Choroid plexus epithelial cell (primary cell): ENCODE measurements around the gene RFXAP.

Experiments used
- DNase-seq: peaks from one replicate; pipeline ENCODE4 v3.0.0-alpha.2; 2010; ENCODE audit warnings: low read depth
- H3K4me3 ChIP-seq: 2 replicates; pipeline ENCODE4 v1.5.1; 2011; ENCODE audit warnings: low read depth, mild to moderate bottlenecking, control low read depth, low read length, moderate library complexity
- TF ChIP-seq, protein P1 (sequence below): conservative IDR thresholded peaks from 2 replicates; pipeline ENCODE4 v1.5.1; 2011; ENCODE audit warnings: low read depth, mild to moderate bottlenecking, control low read depth, inconsistent platforms, low read length, moderate library complexity

RFXAP gene

DNA sequence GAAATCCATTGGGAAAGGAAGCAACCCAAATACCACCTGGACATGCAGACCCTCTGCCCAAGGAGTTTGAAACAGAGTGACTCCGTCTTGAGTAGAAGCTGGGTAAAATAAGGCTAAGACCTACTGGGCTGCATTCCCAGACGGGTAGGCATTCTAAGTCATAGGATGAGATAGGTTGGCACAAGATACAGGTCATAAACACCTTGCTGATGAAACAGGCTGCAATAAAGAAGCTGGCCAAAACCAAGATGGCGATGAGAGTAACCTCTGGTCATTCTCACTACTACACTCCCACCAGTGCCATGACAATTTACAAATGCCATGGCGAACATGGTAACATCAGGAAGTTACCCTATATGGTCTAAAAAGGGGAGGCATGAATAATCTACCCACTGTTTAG is 40.2 kb downstream of the RFXAP start:
- TF ChIP-seq, protein P1, sequence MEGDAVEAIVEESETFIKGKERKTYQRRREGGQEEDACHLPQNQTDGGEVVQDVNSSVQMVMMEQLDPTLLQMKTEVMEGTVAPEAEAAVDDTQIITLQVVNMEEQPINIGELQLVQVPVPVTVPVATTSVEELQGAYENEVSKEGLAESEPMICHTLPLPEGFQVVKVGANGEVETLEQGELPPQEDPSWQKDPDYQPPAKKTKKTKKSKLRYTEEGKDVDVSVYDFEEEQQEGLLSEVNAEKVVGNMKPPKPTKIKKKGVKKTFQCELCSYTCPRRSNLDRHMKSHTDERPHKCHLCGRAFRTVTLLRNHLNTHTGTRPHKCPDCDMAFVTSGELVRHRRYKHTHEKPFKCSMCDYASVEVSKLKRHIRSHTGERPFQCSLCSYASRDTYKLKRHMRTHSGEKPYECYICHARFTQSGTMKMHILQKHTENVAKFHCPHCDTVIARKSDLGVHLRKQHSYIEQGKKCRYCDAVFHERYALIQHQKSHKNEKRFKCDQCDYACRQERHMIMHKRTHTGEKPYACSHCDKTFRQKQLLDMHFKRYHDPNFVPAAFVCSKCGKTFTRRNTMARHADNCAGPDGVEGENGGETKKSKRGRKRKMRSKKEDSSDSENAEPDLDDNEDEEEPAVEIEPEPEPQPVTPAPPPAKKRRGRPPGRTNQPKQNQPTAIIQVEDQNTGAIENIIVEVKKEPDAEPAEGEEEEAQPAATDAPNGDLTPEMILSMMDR: no peak

DNA sequence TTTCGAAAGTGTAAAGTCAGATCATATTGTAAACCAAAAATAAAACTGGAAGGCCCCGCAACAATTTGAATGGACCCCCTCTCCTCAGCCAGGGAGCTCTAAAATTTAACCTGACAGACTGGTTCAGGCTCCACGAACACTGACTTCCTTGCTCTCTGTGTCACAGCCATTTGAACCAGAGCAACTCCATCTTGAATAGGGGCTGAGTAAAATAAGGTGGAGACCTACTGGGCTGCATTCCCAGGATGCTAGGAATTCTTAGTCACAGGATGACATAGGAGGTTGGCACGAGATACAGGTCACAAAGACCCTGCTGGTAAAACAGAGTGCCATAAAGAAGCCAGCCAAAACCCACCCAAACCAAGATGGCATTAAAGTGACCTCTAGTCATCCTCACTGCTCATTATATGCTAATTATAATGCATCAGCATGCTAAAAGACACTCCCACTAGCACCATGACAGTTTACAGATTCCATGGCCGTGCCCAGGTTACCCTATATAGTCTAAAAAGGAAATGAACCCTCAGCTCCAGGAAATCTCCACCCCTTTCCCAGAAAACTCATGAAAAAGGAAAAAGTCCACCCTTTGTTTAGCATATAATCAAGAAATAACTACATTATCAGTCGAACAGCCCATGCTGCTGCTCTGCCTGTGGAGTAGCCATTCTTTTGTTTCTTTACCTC is 43.1 kb downstream of the RFXAP start:
- no peak overlapping the region for H3K4me3 ChIP-seq
- TF ChIP-seq, protein P1: no peak
- no peak for DNase-seq

More for the DNA sequence above, 40.2 kb downstream of the RFXAP start:
- DNase-seq: no peak
- no peak overlapping the region for H3K4me3 ChIP-seq

DNA sequence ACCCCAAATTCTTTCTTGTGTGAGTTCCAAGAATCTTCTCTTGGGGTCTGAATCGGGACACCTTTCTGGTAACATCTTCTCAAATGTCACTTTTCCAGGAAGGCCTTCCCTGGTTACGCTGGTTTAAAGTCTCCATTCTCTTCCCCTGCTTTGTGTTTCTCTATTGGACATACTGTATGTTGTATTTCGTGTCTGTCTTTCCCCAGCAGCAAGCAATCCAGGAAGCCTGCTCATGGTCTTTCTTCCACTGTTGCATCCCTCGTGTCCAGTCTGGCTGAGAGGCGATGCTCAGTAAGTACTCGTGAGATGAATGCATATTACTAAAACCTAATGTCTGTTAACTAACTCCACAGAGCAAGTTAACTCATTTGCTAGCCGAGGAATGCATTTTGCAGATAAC is 43.7 kb downstream of the RFXAP start:
- DNase-seq: no peak
- TF ChIP-seq, protein P1: no peak

DNA sequence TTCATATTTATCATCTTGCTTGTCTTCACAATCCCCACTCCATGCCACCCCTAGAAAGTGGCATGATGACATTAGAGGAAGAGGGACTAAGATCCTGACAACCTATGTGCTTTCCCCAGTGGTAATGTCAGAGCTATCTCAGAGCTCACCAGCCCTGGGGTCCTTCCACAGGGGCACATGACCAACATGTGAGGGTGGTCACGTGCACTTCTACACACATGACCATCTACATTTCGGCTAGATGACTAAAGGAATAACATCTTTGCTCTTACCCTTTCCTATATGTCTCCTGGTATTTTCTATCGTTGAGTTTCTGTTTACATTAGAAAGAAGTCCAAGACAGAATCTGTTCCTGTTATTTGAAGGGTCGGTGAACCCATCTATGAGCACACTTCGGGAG is 46.2 kb downstream of the RFXAP start:
- no peak for DNase-seq
- H3K4me3 ChIP-seq: no peak overlapping the region
- TF ChIP-seq, protein P1: no peak

More for the DNA sequence above, 43.7 kb downstream of the RFXAP start:
- H3K4me3 ChIP-seq: no peak overlapping the region

DNA sequence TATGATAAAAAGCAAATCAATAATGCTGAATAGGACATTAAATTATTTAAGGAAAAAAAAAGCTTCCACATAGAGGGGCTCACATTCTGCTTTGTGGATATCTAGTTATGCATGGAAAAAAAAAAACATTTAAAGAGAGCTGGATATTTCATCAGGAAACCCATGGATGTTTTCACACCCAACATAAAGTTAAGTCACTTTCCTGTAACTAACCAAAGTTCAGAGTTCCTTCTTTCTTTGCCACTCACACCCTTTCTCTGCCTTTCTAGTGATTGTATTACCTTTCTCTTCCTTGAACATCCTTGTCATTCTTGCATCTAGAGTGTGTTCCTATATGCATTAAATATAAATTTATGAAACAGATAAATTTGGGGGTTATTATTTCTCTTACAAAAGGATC is 47.2 kb downstream of the RFXAP start:
- no peak for DNase-seq
- TF ChIP-seq, protein P1: no peak
- H3K4me3 ChIP-seq: no peak overlapping the region

DNA sequence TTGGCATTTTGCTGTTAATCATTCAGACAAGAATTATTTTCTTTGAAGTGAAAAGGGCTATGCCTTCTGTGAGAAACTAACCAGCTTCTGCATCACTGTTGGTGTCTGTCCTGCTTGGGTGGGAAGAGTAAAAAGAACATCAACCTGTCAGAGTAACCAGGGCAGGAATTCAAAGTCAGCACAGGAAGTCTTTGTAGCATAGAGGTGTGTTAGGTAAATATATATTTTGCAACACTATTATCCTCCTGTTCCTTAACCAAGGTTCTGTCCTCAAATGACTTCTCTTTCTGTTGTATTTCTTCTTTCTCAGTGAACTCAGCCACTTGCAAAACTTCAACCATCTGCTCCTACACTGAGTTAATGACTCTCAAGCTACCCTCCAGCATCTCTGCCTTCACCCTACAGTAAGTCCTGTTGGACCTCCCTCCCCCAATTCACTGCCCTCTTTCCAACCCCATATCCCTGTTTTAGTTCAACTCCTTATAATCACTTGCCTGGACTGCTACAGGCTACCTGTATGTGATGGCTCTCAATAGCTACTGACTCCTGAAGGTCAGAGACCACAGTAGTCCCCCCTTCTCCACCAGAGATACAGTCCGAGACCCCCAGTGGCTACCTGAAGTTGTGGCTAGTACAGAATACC is 51.1 kb downstream of the RFXAP start:
- no peak overlapping the region for H3K4me3 ChIP-seq
- TF ChIP-seq, protein P1: no peak
- DNase-seq: no peak

DNA sequence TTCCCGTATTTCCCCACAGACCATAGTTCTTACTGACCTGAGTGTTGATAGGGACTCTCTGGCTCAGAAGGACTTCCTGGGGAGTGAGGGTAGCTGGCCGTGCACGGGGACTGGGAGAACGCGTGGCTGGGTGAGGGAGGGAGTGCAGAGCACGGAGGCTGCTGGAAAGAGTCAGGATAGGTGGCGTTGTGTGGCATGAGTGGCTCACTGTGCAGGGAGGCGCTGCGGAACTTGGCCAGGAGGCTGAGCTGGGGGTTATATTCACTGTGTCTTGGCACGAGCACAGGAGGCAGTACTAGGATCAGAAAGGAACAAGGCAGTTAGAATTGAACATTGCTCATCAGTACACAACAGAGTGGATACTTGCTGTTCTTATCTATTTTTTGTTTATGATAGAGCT is 53.6 kb downstream of the RFXAP start:
- DNase-seq: no peak
- TF ChIP-seq, protein P1: no peak
- no peak overlapping the region for H3K4me3 ChIP-seq
